B cell (primary cell): ENCODE measurements around the gene IFI44L.

Experiments used
- EZH2 ChIP-seq: IDR thresholded peaks from 2 replicates; pipeline ENCODE4 v1.6.1; 2012; ENCODE audit warnings: borderline replicate concordance, low read depth, mild to moderate bottlenecking, moderate library complexity, low read length; ENCODE audit not compliant: insufficient read depth, poor library complexity, severe bottlenecking
- TF ChIP-seq, protein P1 (sequence below): fragments of 200-600 bp; IDR thresholded peaks from one replicate; pipeline ENCODE4 v1.8.0; 2022; ENCODE audit warnings: antibody characterized with exemption, mild to moderate bottlenecking

DNA sequence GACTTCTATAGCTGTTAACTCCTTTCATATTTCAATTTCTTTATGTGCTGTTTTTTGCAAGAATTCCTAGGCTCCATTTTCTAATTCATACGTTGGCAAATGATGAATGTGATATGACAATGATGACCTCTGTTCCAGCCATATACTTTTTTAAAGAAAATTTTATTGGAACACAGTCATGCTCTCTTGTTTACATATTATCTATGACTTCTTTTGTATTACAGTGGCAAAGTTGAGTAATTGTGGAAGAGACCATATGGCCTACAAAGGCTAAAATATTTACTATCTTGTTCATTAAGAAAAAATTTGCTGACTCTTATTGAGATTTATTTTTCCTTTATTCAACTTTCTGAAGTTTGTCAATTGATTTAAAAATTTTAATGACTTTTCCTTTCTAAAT lies 7.1 kb downstream of the IFI44L start:
- TF ChIP-seq EZH2: no peak
- TF ChIP-seq, protein P1, sequence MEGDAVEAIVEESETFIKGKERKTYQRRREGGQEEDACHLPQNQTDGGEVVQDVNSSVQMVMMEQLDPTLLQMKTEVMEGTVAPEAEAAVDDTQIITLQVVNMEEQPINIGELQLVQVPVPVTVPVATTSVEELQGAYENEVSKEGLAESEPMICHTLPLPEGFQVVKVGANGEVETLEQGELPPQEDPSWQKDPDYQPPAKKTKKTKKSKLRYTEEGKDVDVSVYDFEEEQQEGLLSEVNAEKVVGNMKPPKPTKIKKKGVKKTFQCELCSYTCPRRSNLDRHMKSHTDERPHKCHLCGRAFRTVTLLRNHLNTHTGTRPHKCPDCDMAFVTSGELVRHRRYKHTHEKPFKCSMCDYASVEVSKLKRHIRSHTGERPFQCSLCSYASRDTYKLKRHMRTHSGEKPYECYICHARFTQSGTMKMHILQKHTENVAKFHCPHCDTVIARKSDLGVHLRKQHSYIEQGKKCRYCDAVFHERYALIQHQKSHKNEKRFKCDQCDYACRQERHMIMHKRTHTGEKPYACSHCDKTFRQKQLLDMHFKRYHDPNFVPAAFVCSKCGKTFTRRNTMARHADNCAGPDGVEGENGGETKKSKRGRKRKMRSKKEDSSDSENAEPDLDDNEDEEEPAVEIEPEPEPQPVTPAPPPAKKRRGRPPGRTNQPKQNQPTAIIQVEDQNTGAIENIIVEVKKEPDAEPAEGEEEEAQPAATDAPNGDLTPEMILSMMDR: no peak
